Anterior cingulate cortex (tissue), 58 donors: ENCODE results near the gene CHL1.
"Not testable (repeated sequence)": the region's sequence is repeated elsewhere in the genome, so short reads cannot be mapped to it uniquely, and the experiment has no call there.

ENCODE experiments used
- DNase-seq, 58 donors: peaks; one replicate each; lab custom pipeline; 2025; lab: John Stamatoyannopoulos, UW

CHL1 gene

GRCh38 chr3:330494-331115 is 134.0 kb downstream of the CHL1 start:
- DNase-seq, result no peak

GRCh38 chr3:331881-332280 is 135.3 kb downstream of the CHL1 start:
- DNase-seq, result no peak

- no peak for DNase-seq
Measured at GRCh38 chr3:332701-333100, 136.1 kb downstream of the CHL1 start.

- DNase-seq, result no peak
Measured at GRCh38 chr3:335240-335639, 138.7 kb downstream of the CHL1 start.

- DNase-seq, result no peak
Measured at GRCh38 chr3:339351-339750, 142.8 kb downstream of the CHL1 start.

DNA sequence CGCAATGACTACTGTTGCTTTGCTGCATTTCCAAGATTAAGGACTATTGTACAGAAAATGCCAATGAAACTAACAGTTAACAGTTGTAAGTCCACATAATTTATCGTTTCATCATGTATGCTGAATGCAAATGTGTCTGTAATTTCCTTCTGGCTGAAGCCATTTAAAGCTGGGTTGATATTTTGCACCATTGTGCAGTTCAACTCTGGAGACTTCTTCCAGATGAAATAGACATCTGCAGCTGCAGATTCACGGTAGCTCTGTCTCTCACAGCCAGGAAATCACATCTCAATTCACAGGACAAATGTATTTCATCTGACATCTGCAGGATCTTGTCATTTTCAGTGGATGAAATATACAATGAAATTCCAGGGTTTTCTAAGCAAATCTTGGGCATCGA is 145.4 kb downstream of the CHL1 start:
- no peak for DNase-seq

GRCh38 chr3:346186-346585 is 149.6 kb downstream of the CHL1 start:
- DNase-seq, result no peak

- no peak for DNase-seq
Measured at GRCh38 chr3:347581-347980, 151.0 kb downstream of the CHL1 start.

- peak in 1 of 58 donors; percentile 38 for DNase-seq
Measured at GRCh38 chr3:350871-351371, 154.4 kb downstream of the CHL1 start.

- DNase-seq, result no peak
Measured at GRCh38 chr3:352599-352998, 156.0 kb downstream of the CHL1 start.

GRCh38 chr3:353191-353739 is 156.7 kb downstream of the CHL1 start:
- no peak for DNase-seq

DNA sequence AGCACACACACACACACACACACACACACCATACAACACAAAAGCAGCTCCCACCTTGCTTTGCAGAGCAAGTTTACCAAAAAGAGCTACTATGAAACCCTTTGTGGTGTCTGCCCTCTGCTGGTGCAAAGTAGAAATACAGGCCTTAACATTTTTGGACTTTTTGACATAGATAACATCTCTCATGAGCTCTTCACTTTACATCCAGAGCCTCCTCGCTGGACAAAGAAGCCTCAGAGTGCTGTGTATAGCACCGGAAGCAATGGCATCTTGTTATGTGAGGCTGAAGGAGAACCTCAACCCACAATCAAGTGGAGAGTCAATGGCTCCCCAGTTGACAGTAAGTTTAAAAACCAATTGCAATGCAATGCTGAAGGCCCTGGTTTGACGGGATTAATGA is 157.9 kb downstream of the CHL1 start:
- DNase-seq, result peak in 21 of 58 donors; percentile 5 to 65 (median 18)

DNA sequence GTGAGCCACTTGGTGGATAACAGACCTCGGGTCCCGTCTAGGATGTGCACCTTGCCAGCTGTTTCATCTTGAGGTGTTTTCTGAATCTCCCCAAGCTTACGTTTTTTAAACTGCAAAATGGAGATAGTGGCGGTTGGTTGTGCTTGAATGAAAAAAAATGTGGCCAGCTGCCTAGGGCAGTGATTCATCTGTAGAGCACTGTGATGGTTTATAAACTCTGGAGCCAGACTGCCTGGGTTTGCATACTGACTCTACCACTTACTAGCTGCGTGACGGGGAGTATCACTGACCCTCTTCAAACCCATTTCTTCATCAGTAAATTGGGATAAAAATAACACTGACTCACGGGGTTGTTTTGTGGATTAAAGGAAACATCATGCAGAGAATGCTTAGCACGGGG is 159.1 kb downstream of the CHL1 start:
- peak in 2 of 58 donors; percentile 19 to 21 for DNase-seq

- peak in 1 of 58 donors; percentile 13 for DNase-seq
Measured at GRCh38 chr3:356952-357351, 160.4 kb downstream of the CHL1 start.

- no peak for DNase-seq
Measured at GRCh38 chr3:359672-360071, 163.1 kb downstream of the CHL1 start.

- no peak for DNase-seq
Measured at GRCh38 chr3:362681-363338, 166.2 kb downstream of the CHL1 start.

DNA sequence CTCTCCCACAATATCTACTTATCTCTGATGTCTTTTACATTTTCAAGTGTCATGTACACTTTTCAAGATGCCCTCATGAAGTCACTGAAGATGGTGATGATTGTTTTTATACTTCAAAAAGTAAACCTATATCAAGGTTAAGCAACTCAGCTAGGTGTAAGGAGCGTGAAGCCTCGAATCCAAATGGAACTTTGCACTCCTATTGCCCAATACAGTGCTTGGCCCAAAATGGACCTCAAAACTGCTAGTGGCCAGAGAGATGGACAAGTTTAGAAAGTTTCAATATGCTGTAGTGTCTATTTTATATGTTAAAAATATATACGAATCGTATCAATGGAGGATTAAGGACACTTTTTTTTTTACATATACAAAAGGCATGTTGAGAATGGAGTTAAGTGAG is 167.7 kb downstream of the CHL1 start:
- no peak for DNase-seq

DNA sequence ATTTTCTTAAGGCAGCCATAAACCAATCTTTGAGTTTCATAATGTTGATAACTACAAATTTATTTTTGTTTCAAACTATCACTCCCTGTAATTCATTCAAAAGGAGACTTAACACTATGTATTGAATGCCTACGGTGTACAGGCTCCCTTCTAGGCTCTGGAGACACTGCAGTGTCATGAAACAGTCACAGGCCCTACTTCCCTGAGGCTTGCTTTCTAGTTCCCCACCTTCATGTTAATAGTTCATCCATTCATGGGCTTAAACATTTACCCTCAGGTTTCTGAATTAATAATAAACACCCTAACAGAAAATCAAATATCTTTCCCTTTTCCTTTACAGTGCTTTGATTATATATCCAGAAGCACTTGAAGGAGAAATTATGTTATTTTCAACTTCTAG is 168.7 kb downstream of the CHL1 start:
- no peak for DNase-seq

DNA sequence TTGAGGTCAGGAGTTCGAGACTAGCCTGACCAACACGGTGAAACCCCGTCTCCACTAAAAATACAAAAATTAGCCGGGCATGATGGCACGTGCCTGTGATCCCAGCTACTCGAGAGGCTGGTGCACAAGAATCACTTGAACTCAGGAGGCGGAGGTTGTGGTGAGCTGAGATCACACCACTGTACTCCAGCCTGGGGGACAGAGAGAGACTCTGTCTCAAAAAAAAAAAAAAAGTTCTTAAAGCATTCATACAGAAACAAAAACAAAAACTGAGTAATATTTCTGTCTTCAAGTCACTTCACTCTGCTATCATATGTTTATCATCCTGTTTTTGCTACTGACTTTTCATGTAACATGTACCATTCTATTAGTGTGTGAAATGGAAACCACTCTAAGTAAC is 169.7 kb downstream of the CHL1 start:
- not testable (repeated sequence) for DNase-seq

DNA sequence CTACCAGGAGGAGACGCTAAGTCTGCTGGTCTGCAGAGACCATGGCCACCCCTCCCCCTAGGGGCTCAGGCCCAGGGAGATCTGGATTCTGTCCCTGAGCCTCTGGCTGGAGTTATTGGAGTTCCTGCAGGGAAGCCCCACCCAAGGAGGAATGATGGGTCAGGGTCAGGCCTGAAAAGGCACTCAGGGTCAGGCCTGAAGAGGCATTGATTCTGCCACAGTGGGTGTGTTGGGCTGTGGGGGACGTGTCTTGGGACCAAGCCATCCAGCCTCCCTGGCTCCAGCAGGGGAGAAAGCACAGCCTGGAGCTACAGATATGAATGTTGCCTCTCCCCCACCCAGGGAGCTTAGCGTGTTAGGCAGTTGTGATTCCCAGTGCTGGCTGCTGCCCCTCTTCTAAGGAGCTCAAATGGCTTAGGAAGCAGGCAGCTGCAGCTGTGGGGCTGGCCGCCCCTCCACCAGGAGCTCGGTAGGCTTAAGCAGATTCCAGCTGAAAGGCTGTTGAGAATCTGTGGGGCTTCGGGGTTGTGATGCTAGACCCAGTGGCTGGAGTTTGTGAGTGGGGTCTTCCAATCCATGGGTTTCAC is 176.7 kb downstream of the CHL1 start:
- DNase-seq, result no peak

DNA sequence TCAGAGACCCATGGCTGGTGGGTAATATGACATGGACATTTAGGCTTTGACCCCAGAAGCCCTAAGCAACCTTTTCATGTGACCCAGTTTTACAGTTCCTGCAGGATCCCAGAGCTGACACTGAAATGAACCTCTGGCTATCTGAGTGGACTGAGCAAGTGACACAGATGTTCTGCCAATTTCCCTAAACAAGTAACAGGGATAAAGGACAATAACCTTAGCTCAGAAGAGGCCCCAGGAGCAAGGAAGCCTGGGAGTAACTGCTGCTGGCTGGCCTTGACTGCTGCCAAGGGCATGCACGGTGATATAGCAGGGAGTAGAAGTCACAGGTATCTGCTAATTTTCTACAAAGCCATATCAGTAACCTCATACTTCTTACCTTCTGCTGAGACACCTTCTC is 177.9 kb downstream of the CHL1 start:
- no peak for DNase-seq

DNA sequence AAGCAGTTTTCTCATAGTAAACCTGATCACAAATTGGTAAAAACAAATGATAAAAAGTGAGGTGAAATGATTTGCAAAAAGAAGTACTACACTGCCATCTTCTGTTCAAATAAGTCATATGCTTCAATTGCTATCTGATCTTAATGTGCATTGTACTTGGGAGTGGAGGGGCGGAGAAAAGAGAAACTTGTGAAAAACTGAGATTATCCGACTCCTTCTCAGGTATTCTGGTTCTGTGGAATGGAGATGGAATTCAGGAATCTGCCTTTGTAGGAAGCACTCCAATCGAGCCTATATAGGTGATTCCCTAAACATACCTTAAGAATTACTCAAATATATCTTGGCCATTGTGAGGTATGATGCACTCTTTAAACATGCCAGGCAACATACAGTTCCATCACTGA is 180.6 kb downstream of the CHL1 start:
- no peak for DNase-seq
